ENCODE data around the gene ARHGAP21. TPM values are rescaled to one million over a fixed set of nuclear protein-coding genes. Genes with fewer than 3 reads are reported as not detected.

ARHGAP21 gene
- total and polyA plus RNA-seq, 9 of the 15 experiments (the other 6 are each of a cell fraction or from before 2014, with no cell fraction given), result 13.6 to 145 (median 60.8) TPM

GRCh38 chr10:24544776-24545175, 178.9 kb downstream of the ARHGAP21 start (continued):
- TF ChIP-seq JUNB (CRISPR knock-in tag; conservative IDR thresholded peaks at IDR 0.05), result no peak

- ATAC-seq, result no peak
- FAIRE-seq, result no peak
- H3K79me2 ChIP-seq (ENCODE audit: control insufficient read depth, insufficient read depth, low read length), result no peaks in the 10 kb centered on the region
- ChIA-PET CTCF (ENCODE audit: low intra/inter-chr PET ratio) (no interaction called here), POLR2A (no interaction called here)
- H3K27ac ChIP-seq (ENCODE audit: extremely low read depth, low read depth, low read length), result no peak overlapping the region
- no peak overlapping the region for H3K4me3 ChIP-seq
- in situ Hi-C loops (cut with MboI), result no loop called here
- BruUV-seq (replicated peaks), result no TSS peak
- H3K4me2 ChIP-seq (ENCODE audit: insufficient read depth, low read length), result no peak overlapping the region
- intact Hi-C loops (cut with micrococcal nuclease), result no loop called here
- H3K9me3 ChIP-seq (replicated peaks; ENCODE audit: control insufficient read depth, insufficient read depth, low read depth, low read length), result no peaks in the 10 kb centered on the region
- no peak overlapping the region for H3K9ac ChIP-seq (ENCODE audit: insufficient read depth in 1 of 2, low read depth in 2 of 2, low read length in 2 of 2)
- H4K20me1 ChIP-seq (replicated peaks; ENCODE audit: control insufficient read depth, insufficient read depth, low read length), result no peaks in the 10 kb centered on the region
- no peak for DNase-seq (ENCODE audit: extremely low read depth in 1 of 4, low spot score in 3 of 4)
- no peaks in the 10 kb centered on the region for H3K9me1 ChIP-seq (ENCODE audit: control insufficient read depth, insufficient read depth, low read length)
- no peak overlapping the region for H2AFZ ChIP-seq (ENCODE audit: low read depth, low read length)
- no peak for TF ChIP-seq MGA (IDR thresholded peaks at IDR 0.05)
- TF ChIP-seq POLR2G (IDR thresholded peaks at IDR 0.05; ENCODE audit: low read depth, low read length), result no peak
- TF ChIP-seq ZNF644 (tag; IDR thresholded peaks at IDR 0.05; ENCODE audit: low read depth), result no peak
- TF ChIP-seq NFIC (IDR thresholded peaks at IDR 0.05), result no peak
- TF ChIP-seq FOXA3 (CRISPR knock-in tag; conservative IDR thresholded peaks at IDR 0.05 in 1 of 2, IDR thresholded peaks at IDR 0.05 in 1 of 2), result no peak
- no peak for TF ChIP-seq SMARCE1 (IDR thresholded peaks at IDR 0.05)
- no peak for TF ChIP-seq NCOR1 (IDR thresholded peaks at IDR 0.05)
- peaks cover 44 to 51% of the 10 kb centered on the region in 2 experiments for H3K27me3 ChIP-seq (ENCODE audit: control insufficient read depth in 2 of 2, insufficient read depth in 2 of 2, low read length in 2 of 2)
- 6% methylated on average over 14 of the region's 14 CpGs for WGBS (ENCODE audit: insufficient coverage, low coverage, missing lambda C conversion rate)
- no peaks in the 10 kb centered on the region for H3K4me1 ChIP-seq (replicated peaks in 1 of 2; ENCODE audit: control insufficient read depth in 2 of 2, insufficient read depth in 2 of 2, low read length in 2 of 2)
- no peaks in the 10 kb centered on the region for H3K36me3 ChIP-seq (ENCODE audit: control insufficient read depth, insufficient read depth, low read length)
These were observed 181.1 kb downstream of the ARHGAP21 start for GRCh38 chr10:24542314-24543270.
